ENCODE results near the gene TNNI3.
"Not testable (repeated sequence)": the region's sequence is repeated elsewhere in the genome, so short reads cannot be mapped to it uniquely, and the experiment has no call there.

TNNI3 gene

DNA sequence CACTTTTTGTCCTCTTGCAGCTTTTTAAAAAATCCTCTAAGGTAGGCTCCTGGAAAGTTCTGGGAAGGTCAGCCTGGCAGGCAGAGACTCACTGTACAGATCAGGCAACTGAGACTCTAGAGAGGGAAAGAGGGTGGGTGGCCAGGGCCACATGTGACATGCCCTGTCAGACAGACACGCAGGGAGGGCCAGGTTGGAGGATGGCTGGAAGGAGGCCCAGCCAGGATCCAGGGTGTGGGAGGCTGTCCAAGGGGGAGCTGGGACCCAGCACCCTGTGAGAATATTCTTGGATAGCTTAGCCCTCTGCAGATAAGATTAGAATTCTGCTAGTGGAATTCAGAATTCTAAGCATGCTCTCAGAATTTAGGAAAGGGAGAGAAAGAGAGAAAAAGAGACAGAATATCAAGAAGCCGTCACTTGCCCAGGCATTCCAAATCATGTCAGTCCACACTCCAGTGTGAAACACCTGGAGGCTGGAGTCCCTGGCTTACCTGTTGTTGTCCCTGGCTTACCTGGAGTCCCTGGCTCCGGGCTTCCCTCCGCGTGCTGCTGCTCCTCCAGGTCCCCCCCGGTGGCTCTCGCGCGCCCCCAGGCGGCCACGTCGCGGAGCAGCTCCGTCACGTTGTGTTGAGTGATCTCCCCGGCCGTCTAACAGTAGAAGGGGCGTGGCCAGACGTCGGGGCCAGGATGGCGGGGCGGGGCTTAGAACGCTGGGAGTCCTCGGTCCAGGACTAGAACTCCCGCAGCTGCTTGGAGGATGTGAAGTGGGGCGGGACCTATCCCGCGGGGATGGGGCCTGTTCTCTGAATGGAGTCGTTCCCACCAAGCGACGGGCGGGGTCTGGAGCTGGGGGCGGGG is 2.8 kb upstream of the TNNI3 start:
- H3K9me3 Mint-ChIP-seq = no peaks in the 10 kb centered on the region
- no peak overlapping the region for H3K4me3 Mint-ChIP-seq
- H3K27ac Mint-ChIP-seq = no peak overlapping the region
- ATAC-seq = peak; percentile 89
- DNase-seq (ENCODE audit: low spot score in 2 of 2) = peak; percentile 91 to 93
- H3K4me1 Mint-ChIP-seq = peaks cover 16% of the 10 kb centered on the region
- H3K36me3 Mint-ChIP-seq = no peaks in the 10 kb centered on the region

DNA sequence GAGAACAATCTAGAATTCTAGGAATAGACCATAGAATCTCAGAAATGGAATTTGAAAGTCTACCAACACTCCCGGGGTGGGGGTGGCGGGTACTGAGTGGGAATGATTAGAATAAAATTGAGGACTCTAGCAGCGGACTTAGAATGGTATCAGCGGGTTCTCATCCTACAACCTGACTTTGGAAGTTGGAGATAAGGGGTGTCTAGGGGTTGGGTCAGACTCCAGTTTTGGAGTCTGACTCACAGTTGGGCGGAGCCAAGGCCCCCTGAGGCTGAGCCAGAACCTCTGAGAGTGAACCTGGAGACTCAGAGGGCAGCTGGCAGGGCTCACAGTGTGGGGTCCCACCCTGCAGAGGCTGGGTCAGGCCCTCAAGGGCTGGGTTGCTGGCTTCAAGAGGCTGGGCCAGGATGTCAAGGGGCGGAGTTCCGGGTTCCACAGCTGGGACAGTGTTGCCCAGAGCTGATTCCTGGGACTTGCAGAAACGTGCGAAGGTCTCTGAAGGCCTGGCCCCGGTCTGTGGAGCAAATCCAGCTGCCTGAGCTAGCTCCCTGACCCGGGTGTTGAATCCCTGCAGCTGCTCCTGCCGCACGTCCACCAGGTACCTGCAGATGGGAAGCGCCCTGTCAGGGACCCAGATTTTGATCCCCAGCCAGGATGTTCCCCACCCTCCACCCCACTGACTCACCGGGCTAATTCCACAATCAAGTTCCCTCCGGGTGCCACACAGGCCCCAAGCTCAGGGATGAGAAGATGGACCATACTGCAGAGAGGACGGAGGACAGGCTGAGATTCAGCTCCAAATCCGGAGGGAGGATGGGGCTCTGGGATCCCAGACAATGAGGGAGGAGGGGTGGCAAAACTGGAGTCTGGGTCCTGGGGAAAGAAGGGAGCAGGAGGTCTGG is 1.6 kb upstream of the TNNI3 start:
- ATAC-seq (no peak), DNase-seq (ENCODE audit: low spot score in 2 of 2) (no peak)
- no peaks in the 10 kb centered on the region for H3K9me3 Mint-ChIP-seq
- no peaks in the 10 kb centered on the region for H3K36me3 Mint-ChIP-seq
- H3K4me3 Mint-ChIP-seq = no peak overlapping the region
- H3K27ac Mint-ChIP-seq = no peak overlapping the region
- H3K4me1 Mint-ChIP-seq = peaks cover 21% of the 10 kb centered on the region

DNA sequence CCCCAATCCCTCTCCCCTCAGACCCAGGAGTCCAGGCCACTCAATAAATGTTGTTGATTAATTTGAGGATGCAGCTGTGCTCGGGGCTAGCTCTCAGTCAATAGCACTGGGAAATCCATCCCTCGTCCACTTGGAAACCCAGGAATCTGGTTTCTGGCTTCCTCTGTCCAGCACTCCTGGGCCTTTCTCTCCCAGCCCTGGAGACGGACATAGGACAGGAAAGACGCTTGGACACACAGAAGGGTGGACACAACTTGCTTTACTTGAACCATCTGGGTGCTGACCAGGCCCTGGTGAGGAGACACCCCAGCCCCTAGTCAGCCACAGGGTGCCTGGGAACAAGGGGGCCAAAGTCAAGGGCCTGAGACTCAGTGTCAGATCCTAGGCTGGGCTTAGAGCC is 891 bp upstream of the TNNI3 start:
- peaks cover 26% of the 10 kb centered on the region for H3K4me1 Mint-ChIP-seq
- H3K4me3 Mint-ChIP-seq = no peak overlapping the region
- H3K9me3 Mint-ChIP-seq = no peaks in the 10 kb centered on the region
- DNase-seq (ENCODE audit: low spot score in 2 of 2) = no peak
- no peak for ATAC-seq
- no peak overlapping the region for H3K27ac Mint-ChIP-seq
- H3K36me3 Mint-ChIP-seq = no peaks in the 10 kb centered on the region

DNA sequence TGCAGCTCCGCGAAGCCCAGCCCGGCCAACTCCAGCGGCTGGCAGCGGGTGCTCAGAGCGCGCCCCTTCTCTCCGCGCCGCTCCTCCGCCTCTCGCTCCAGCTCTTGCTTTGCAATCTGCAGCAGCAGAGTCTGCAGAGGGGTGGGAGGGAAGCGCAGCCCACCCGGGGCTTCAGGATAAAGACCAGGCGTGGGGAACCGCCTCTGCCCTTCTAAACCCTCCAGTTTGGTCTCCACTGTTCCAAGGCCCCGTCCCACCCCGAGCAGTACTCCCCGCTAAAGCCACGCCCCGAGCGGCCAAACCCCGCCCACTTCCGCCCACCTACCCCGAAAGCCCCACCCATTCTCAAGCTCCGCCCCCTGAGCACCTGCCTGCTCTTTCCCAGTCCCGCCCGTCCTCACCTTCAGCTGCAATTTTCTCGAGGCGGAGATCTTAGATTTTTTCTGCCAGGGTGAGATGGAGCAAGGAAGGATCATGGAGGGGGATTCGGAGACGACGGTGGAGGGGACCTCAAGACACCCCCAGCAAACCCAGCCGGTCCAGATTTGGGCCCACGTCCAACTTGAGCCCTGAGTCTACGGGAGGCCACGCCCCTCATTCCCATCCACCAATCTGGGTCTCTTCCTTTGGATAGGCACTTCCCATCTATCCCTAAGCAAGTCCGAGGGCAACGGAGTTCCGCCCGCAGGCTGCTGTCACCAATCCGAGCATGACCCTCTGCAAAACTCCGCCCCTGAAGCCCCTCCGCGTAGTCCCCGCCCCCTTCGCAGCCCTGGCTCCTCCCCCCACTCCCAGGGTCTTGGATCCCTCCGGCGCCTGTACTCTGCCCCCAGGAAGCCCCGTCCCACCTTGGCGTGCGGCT is 1.1 kb downstream of the TNNI3 start:
- H3K9me3 Mint-ChIP-seq = peaks cover 6% of the 10 kb centered on the region
- peak overlapping the region; percentile 15 for H3K4me3 Mint-ChIP-seq
- H3K36me3 Mint-ChIP-seq = no peaks in the 10 kb centered on the region
- DNase-seq (ENCODE audit: low spot score in 2 of 2) = no peak
- H3K27ac Mint-ChIP-seq = no peak overlapping the region
- peaks cover 36% of the 10 kb centered on the region for H3K4me1 Mint-ChIP-seq
- no peak for ATAC-seq

DNA sequence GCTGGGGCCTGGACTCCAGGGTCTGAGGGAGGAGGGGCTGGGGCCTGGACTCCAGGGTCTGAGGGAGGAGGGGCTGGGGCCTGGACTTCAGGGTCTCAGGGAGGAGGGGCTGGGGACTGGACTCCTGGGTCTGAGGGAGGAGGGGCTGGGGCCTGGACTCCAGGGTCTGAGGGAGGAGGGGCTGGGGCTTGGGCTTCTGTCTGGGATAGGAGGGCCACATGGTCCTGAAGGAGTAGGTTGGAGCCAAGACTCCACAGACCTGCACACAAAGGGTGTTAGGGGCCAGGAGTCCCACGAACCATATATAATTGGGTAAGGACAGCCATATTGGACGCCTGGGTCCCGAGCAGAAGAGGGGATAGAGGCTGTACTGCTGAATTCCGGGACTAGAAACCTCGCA is 1.7 kb downstream of the TNNI3 start:
- DNase-seq (ENCODE audit: low spot score in 2 of 2); H3K27ac Mint-ChIP-seq; H3K4me3 Mint-ChIP-seq; ATAC-seq; H3K36me3 Mint-ChIP-seq; H3K9me3 Mint-ChIP-seq: not testable (repeated sequence)
- peaks cover 35% of the 10 kb centered on the region for H3K4me1 Mint-ChIP-seq

DNA sequence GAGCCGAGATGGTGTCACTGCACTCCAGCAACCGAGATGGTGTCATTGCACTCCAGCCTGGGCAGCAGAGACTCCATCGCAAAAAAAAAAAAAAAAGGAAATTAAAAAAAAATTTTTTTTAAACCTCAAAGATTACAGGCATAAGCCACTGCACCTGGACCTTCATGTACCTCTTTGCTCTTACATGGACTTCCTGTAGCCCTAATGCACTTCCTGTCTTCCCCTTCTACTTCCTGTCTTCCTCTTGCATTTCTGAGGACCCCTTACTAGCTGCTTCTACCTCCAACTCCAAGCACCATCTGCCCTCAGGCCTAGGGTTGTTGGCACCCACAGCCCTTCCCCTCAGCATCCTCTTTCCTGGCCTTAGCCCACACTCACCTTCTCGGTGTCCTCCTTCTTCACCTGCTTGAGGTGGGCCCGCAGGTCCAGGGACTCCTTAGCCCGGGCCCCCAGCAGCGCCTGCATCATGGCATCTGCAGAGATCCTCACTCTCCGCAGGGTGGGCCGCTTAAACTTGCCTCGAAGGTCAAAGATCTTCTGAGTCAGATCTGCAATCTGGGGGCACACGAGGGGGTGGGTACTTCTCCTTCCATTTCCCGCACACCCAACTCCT is 3.8 kb downstream of the TNNI3 start:
- H3K4me3 Mint-ChIP-seq = no peak overlapping the region
- no peak overlapping the region for H3K27ac Mint-ChIP-seq
- peaks cover 6% of the 10 kb centered on the region for H3K9me3 Mint-ChIP-seq

DNA sequence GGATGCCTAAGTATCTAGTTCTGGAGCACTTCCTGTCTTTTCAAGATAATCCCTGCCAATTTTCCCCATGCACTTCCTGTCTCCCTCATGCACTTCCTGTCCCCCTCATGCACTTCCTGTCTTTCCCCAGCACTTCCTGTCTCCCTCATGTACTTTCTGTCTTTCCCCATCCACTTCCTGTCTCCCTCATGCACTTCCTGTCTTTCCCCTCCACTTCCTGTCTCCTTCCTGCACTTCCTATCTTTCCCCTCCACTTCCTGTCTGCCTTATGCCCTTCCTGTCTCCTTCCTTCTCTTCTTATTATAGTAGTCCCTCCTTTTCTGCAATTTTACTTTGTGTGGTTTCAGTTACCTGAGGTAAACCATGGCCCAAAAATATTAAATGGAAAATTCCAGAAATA is 5.5 kb downstream of the TNNI3 start:
- DNase-seq (ENCODE audit: low spot score in 2 of 2) (no peak), ATAC-seq (no peak)
- peaks cover 6% of the 10 kb centered on the region for H3K9me3 Mint-ChIP-seq
- H3K36me3 Mint-ChIP-seq = no peaks in the 10 kb centered on the region
- peaks cover 26% of the 10 kb centered on the region for H3K4me1 Mint-ChIP-seq
- peak overlapping the region; percentile 75 for H3K27ac Mint-ChIP-seq
- H3K4me3 Mint-ChIP-seq = no peak overlapping the region

More for the DNA sequence above, 3.8 kb downstream of the TNNI3 start:
- no peak for DNase-seq (ENCODE audit: low spot score in 2 of 2)
- Mint-ChIP-seq H3K36me3 (no peaks in the 10 kb centered on the region), H3K4me1 (peaks cover 26% of the 10 kb centered on the region)
- no peak for ATAC-seq

DNA sequence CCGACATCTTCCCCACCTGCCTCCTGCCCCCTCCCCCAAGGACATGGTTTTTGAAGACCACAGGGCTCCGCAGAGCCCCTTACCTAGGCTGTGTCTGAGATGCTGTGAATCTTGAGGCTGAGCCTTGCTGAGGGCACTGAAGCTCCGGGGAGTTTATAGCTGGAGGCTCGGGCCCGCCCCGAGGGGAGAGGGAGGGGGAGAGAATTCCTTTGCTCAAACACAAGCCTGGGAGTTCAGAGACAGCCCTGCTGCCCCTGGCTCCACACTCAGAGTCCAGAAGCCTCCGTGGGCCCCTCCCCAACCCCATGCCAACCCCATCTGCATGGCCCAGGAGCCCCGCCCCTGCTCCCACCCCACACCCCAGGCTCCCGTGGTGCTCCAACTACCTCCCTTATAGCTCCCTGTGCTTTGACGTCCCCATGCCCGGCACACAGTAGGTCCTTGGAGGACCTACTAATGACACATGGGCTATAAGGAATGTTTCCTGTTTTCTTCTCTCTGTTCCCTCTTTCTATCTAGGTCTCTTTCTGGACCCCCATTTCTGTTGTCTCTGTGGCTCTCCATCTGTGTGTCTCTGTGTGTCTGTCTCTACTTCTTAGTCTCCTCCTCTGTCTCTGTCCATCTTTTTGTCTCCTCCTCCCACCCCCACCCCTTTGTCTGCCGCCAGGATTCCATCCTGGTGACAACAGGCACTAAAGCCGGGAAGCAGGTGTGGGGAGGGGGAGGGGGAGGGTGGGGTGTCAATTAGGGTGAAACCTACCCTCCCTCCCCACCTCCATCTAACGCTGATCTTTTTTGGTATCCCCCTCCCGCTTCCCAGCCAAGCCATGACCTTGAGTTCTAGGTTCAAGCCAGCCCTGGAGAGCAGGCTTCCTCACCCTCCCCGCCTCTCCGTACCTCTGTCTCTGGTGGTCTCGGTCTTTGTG is 8.2 kb downstream of the TNNI3 start, which contains the start of gene TNNT1:
Gene TNNT1 (minus strand): TSS at position 129 of the 926 bp plus-strand sequence. CDS start 2,049 bp downstream, outside the sequence.
- H3K27ac Mint-ChIP-seq = no peak within 1 kb of the TSS
- peaks cover 6% of the 10 kb centered on the region for H3K9me3 Mint-ChIP-seq
- H3K4me1 Mint-ChIP-seq = peaks cover 17% of the 10 kb centered on the region
- H3K4me3 Mint-ChIP-seq = no peak within 1 kb of the TSS
- H3K36me3 Mint-ChIP-seq = no peaks in the 10 kb centered on the region
- DNase-seq (ENCODE audit: low spot score in 2 of 2) (no peak), ATAC-seq (no peak)

DNA sequence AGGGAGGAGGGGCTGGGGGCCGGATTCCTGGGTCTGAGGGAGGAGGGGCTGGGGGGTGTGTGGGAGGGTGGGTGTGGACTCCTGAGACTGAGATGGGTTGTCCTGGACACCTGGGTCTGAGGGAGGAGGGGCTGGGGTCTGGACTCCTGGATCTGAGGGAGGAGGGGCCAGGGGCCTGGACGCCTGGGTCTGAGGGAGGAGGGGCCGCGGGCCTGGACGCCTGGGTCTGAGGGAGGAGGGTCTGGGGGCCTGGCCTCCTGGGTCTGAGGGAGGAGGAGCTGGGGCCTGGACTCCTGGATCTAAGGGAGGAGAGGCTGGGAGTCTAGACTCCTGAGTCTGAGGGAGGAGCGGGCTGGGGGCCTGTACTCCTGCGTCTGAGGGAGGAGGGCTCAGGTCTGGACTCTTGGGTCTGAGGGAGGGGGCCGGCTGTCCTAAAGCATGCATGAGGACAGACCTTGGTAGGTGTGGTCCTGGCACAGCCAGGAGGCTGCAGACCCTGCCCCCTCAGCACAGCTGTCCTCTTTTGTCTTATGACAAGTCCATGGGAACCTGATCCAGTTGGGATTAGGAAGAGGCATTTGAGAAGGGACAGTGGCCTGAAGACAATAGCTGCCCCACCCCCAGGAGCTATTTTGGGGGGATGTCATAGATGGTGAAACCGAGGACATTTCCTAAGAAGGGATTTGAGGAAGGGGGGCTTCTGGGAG is 9.8 kb downstream of the TNNI3 start:
- Mint-ChIP-seq H3K27ac (no peak overlapping the region), H3K36me3 (no peaks in the 10 kb centered on the region), H3K9me3 (peaks cover 6% of the 10 kb centered on the region), H3K4me3 (no peak overlapping the region), H3K4me1 (peaks cover 10% of the 10 kb centered on the region)
- ATAC-seq (no peak), DNase-seq (ENCODE audit: low spot score in 2 of 2) (no peak)

DNA sequence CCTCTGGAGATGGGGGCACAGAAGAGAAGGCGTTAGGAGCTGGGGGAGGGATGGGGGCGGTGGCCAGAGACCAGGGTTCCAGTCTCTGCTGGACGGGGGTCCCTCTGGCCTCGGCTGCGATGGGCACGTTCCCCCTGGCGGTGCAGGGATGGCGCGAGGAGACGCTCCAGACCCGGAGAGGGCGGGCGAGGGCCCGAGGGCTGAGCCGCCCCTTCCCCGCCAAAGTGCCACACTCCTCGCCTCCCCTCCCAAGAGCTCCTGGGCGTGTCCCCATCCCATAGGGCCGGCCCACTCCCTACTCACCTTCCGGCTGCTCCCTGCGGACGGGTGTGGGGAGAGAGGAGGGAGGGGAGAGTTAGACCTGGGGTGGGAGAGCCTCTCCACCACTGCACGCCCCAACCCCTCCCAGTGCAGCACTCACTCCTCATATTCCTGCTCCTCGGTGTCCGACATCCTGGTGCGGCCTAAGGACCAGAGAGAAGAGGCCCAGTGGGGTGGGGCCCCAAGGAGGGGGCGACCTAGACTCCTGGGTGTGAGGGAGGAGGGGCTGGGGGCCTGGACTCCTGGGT is 10.7 kb downstream of the TNNI3 start:
- ATAC-seq = peak; percentile 21
- Mint-ChIP-seq H3K27ac (no peak overlapping the region), H3K4me1 (peaks cover 4% of the 10 kb centered on the region), H3K9me3 (peaks cover under 1% of the 10 kb centered on the region), H3K4me3 (no peak overlapping the region), H3K36me3 (no peaks in the 10 kb centered on the region)
- DNase-seq (ENCODE audit: low spot score in 2 of 2) = no peak

DNA sequence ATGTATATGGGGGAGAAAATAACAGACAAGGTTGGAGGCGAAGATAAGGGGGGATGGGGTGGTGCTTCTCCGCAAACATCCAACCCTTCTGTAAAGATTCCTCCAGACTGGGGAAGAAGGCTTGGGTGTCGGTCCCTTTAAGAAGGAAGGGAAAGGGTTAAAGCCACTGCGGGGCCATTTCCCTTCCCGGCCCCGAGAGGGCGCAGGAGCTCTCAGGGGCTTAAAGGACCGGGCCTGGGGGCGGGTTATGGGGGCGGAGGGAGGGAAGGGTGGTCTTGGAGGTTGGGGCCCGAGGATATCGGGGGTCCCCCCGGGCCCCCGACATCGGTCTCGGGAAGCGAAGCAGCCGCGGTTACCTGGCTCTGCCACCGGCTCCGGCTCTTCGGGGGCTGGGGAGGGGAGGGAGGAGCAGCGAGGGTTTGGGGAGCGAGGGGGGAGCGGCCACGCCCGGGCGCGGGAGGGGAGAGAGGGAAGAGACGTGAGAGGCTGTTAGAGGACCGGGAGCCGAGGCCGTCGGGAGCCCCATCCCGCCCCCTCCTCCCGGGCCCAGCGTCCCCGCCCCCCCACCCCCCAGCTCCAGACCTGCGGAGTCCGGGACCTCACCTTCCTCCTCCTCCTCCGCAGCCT is 11.3 kb downstream of the TNNI3 start:
- no peak overlapping the region for H3K27ac Mint-ChIP-seq
- H3K9me3 Mint-ChIP-seq = no peaks in the 10 kb centered on the region
- DNase-seq (ENCODE audit: low spot score in 2 of 2) (no peak), ATAC-seq (no peak)
- H3K4me3 Mint-ChIP-seq = no peak overlapping the region
- no peaks in the 10 kb centered on the region for H3K4me1 Mint-ChIP-seq
- no peaks in the 10 kb centered on the region for H3K36me3 Mint-ChIP-seq

DNA sequence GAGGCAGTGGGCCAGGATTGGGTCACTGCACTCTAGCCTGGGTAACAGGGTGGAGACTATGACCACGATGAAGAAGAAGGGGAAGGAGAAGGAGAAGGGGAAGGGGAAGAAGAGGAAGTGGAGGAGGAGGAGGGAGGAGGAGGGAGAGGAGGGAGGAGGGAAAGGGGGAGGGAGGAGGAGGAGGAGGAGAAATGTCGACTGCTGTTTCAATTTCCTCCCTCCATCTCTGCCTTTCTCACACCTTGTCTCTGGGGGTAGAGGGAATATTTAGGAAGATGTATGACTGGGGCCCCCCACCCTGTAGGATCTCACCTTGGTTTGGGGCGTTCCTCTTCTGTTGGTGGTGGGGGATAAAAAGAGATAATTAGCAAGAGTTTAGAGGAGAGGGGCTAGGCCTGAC is 12.3 kb downstream of the TNNI3 start:
- no peak for ATAC-seq
- H3K4me3 Mint-ChIP-seq = no peak overlapping the region
- H3K27ac Mint-ChIP-seq = no peak overlapping the region
- no peaks in the 10 kb centered on the region for H3K36me3 Mint-ChIP-seq
- no peaks in the 10 kb centered on the region for H3K9me3 Mint-ChIP-seq
- no peak for DNase-seq (ENCODE audit: low spot score in 2 of 2)
- no peaks in the 10 kb centered on the region for H3K4me1 Mint-ChIP-seq

DNA sequence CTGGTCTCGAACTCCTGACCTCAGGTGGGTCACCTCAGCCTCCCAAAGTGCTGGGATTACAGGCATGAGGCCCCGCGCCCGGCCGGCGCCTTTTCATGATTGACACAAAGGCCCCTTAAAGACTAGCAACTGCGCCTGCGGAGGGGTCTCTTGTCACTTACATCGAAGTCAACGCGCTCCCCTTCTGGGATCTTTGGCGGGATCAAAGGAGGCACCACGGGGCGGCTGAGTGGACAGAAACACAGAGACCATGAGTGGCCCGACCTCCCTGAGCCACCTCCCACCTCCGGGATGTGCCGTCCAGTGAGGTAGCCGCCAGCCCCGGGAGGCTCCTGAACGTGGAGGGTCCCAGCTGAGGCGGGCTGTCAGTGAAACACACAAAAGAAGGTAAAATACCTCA is 15.8 kb downstream of the TNNI3 start:
- no peaks in the 10 kb centered on the region for H3K36me3 Mint-ChIP-seq

More for the DNA sequence above, 15.8 kb downstream of the TNNI3 start:
- ATAC-seq (no peak), DNase-seq (ENCODE audit: low spot score in 2 of 2) (no peak)
- H3K9me3 Mint-ChIP-seq = no peaks in the 10 kb centered on the region
- no peak overlapping the region for H3K4me3 Mint-ChIP-seq
- H3K27ac Mint-ChIP-seq = no peak overlapping the region
- H3K4me1 Mint-ChIP-seq = no peaks in the 10 kb centered on the region

Measured in stimulated activated effector memory CD8-positive, alpha-beta T cell treated with anti-CD3 and anti-CD28 coated beads, Interleukin-12 subunit alpha, Interleukin-12 subunit beta, amount 100 ng/mL, for 72 hours (primary cell).